ENCODE results near the gene GANC.

The GANC gene

DNA sequence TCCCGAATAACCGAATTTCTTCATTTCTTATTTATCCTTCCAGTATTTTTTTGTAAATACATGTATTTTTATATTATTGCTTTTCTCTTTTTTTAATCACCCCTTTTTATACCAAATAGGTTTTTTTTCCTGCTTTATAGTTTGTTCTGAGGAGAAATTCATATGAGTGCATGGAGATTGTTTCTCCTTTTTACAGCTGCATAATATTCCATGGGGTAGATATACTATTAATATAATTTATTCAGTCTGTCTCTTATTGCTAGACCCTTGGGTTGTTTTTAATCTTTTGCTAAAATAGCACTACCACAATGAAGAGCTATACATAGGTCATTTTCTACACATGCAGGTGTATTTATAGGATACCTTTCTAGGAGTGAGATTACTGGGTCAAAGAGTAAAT lies 3.8 kb downstream of the GANC start:
- peaks cover 0 to 27% of the 10 kb centered on the region in 2 experiments; a peak in 1 of 3 replicates for H3K36me3 ChIP-seq (ENCODE audit: control insufficient read depth in 2 of 2, insufficient read depth in 1 of 2, low read length in 2 of 2)
- no peaks in the 10 kb centered on the region for H3K9me3 ChIP-seq (ENCODE audit: control insufficient read depth, insufficient read depth, low read depth, low read length)
- ChIA-PET POLR2A (no interaction called here), CTCF (interaction anchor here (0.9 kb wide), 1 partner anchor 14 kb away, joined by 3 read pairs; no protein-coding TSS in a partner anchor)
- no peaks in the 10 kb centered on the region for H3K4me1 ChIP-seq (ENCODE audit: control insufficient read depth, insufficient read depth, low read length)
- H3K27ac ChIP-seq (ENCODE audit: extremely low read depth, low read depth, low read length) = no peak overlapping the region
- TF ChIP-seq ZNF146 (tag by site-specific recombination; IDR thresholded peaks at IDR 0.05) = peak; percentile 61
- TF ChIP-seq, protein P1, sequence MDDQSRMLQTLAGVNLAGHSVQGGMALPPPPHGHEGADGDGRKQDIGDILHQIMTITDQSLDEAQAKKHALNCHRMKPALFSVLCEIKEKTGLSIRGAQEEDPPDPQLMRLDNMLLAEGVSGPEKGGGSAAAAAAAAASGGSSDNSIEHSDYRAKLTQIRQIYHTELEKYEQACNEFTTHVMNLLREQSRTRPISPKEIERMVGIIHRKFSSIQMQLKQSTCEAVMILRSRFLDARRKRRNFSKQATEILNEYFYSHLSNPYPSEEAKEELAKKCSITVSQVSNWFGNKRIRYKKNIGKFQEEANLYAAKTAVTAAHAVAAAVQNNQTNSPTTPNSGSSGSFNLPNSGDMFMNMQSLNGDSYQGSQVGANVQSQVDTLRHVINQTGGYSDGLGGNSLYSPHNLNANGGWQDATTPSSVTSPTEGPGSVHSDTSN (CRISPR knock-in tag; IDR thresholded peaks at IDR 0.05) = no peak
- no peak overlapping the region for H3K4me3 ChIP-seq (ENCODE audit: low read depth, low read length)

DNA sequence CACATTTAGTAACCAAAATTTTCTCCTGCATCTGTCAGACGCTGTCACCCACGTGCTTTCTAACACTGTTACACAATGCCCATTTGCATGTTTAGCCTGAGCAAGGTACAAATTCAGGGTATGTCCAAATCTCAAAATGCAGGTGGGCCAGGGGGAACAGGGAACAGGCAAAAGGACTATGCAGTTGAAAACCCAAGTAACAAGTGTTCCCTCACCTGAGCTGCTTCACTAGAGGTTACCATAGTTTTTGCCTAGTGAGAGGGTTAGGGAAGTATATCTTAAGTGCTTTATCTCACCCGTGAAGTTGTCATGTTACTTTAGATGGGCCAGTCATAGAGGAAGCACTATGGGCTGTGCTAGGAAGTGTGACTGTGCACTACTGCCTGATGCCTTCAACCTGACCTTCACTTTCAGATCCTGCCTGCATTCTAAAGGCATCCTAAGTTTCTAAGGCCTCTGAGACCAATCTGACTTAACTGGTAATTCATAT lies 6.3 kb downstream of the GANC start:
- CTCF ChIA-PET = no interaction called here
- Histone ChIP-seq H3K4me1 (ENCODE audit: control insufficient read depth, insufficient read depth, low read length) (no peaks in the 10 kb centered on the region), H3K9me3 (ENCODE audit: control insufficient read depth, insufficient read depth, low read depth, low read length) (no peaks in the 10 kb centered on the region), H3K36me3 (ENCODE audit: control insufficient read depth in 2 of 2, insufficient read depth in 1 of 2, low read length in 2 of 2) (peaks cover 0 to 35% of the 10 kb centered on the region in 2 experiments; a peak in 1 of 3 replicates), H3K4me3 (ENCODE audit: low read depth, low read length) (no peak overlapping the region), H3K27ac (ENCODE audit: extremely low read depth, low read depth, low read length) (no peak overlapping the region)
- TF ChIP-seq ZNF121 (tag by site-specific recombination; IDR thresholded peaks at IDR 0.05) (no peak), ZFP3 (tag by site-specific recombination; IDR thresholded peaks at IDR 0.05; ENCODE audit: low read depth) (no peak), ZNF146 (tag by site-specific recombination; IDR thresholded peaks at IDR 0.05) (no peak), ZFP37 (tag by site-specific recombination; IDR thresholded peaks at IDR 0.05) (no peak), ZNF768 (tag by site-specific recombination; IDR thresholded peaks at IDR 0.05) (no peak), KLF16 (tag by site-specific recombination; IDR thresholded peaks at IDR 0.05) (no peak), ZNF670 (tag by site-specific recombination; IDR thresholded peaks at IDR 0.05; ENCODE audit: low read depth) (no peak), ZNF510 (tag by site-specific recombination; IDR thresholded peaks at IDR 0.05; ENCODE audit: insufficient replicate concordance) (no peak), MZF1 (tag by site-specific recombination; IDR thresholded peaks at IDR 0.05; ENCODE audit: borderline replicate concordance) (no peak)
- TF ChIP-seq, protein P2, sequence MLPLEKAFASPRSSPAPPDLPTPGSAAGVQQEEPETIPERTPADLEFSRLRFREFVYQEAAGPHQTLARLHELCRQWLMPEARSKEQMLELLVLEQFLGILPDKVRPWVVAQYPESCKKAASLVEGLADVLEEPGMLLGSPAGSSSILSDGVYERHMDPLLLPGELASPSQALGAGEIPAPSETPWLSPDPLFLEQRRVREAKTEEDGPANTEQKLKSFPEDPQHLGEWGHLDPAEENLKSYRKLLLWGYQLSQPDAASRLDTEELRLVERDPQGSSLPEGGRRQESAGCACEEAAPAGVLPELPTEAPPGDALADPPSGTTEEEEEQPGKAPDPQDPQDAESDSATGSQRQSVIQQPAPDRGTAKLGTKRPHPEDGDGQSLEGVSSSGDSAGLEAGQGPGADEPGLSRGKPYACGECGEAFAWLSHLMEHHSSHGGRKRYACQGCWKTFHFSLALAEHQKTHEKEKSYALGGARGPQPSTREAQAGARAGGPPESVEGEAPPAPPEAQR (tag by site-specific recombination; IDR thresholded peaks at IDR 0.05) = no peak
- TF ChIP-seq, protein P3, sequence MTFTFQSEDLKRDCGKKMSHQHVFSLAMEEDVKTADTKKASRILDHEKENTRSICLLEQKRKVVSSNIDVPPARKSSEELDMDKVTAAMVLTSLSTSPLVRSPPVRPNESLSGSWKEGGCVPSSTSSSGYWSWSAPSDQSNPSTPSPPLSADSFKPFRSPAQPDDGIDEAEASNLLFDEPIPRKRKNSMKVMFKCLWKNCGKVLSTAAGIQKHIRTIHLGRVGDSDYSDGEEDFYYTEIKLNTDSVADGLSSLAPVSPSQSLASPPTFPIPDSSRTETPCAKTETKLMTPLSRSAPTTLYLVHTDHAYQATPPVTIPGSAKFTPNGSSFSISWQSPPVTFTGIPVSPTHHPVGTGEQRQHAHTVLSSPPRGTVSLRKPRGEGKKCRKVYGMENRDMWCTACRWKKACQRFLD (tag by site-specific recombination; IDR thresholded peaks at IDR 0.05) = no peak
- TF ChIP-seq, protein P4, sequence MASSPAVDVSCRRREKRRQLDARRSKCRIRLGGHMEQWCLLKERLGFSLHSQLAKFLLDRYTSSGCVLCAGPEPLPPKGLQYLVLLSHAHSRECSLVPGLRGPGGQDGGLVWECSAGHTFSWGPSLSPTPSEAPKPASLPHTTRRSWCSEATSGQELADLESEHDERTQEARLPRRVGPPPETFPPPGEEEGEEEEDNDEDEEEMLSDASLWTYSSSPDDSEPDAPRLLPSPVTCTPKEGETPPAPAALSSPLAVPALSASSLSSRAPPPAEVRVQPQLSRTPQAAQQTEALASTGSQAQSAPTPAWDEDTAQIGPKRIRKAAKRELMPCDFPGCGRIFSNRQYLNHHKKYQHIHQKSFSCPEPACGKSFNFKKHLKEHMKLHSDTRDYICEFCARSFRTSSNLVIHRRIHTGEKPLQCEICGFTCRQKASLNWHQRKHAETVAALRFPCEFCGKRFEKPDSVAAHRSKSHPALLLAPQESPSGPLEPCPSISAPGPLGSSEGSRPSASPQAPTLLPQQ (tag by site-specific recombination; IDR thresholded peaks at IDR 0.05) = no peak
- POLR2A ChIA-PET = no interaction called here

DNA sequence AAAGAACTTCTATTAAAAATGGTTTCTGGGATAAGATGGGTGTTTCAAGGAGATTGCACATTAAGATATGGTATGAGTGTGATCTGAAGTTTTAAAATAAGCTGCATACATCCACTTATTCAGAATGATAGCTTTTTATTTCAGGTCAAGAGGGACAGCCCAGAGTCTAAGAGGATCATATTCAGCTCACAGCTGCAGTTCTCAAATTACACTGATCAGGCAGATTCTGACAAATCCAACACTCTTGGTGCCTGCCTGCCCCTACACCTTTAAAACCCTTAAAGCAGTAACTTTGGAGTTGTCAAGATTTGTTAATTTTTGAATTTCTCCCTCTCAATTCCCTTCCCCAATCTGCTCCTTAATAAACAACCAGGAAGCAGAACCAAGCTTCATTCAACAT lies 9.3 kb downstream of the GANC start:
- no peaks in the 10 kb centered on the region for H3K9me3 ChIP-seq (ENCODE audit: control insufficient read depth, insufficient read depth, low read depth, low read length)
- no peak for TF ChIP-seq ZNF514 (tag by site-specific recombination; IDR thresholded peaks at IDR 0.05)
- TF ChIP-seq, protein P5, sequence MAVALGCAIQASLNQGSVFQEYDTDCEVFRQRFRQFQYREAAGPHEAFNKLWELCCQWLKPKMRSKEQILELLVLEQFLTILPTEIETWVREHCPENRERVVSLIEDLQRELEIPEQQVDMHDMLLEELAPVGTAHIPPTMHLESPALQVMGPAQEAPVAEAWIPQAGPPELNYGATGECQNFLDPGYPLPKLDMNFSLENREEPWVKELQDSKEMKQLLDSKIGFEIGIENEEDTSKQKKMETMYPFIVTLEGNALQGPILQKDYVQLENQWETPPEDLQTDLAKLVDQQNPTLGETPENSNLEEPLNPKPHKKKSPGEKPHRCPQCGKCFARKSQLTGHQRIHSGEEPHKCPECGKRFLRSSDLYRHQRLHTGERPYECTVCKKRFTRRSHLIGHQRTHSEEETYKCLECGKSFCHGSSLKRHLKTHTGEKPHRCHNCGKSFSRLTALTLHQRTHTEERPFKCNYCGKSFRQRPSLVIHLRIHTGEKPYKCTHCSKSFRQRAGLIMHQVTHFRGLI (tag by site-specific recombination; IDR thresholded peaks at IDR 0.05) = no peak
- TF ChIP-seq ZNF221 (tag by site-specific recombination; IDR thresholded peaks at IDR 0.05; ENCODE audit: borderline replicate concordance) = no peak
- TF ChIP-seq, protein P6, sequence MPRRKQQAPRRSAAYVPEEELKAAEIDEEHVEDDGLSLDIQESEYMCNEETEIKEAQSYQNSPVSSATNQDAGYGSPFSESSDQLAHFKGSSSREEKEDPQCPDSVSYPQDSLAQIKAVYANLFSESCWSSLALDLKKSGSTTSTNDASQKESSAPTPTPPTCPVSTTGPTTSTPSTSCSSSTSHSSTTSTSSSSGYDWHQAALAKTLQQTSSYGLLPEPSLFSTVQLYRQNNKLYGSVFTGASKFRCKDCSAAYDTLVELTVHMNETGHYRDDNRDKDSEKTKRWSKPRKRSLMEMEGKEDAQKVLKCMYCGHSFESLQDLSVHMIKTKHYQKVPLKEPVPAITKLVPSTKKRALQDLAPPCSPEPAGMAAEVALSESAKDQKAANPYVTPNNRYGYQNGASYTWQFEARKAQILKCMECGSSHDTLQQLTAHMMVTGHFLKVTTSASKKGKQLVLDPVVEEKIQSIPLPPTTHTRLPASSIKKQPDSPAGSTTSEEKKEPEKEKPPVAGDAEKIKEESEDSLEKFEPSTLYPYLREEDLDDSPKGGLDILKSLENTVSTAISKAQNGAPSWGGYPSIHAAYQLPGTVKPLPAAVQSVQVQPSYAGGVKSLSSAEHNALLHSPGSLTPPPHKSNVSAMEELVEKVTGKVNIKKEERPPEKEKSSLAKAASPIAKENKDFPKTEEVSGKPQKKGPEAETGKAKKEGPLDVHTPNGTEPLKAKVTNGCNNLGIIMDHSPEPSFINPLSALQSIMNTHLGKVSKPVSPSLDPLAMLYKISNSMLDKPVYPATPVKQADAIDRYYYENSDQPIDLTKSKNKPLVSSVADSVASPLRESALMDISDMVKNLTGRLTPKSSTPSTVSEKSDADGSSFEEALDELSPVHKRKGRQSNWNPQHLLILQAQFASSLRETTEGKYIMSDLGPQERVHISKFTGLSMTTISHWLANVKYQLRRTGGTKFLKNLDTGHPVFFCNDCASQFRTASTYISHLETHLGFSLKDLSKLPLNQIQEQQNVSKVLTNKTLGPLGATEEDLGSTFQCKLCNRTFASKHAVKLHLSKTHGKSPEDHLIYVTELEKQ (tag by site-specific recombination; IDR thresholded peaks at IDR 0.05; ENCODE audit: borderline replicate concordance) = no peak
- no peak for TF ChIP-seq HOXC10 (CRISPR knock-in tag; IDR thresholded peaks at IDR 0.05)
- TF ChIP-seq ZNF341 (tag by site-specific recombination; IDR thresholded peaks at IDR 0.05; ENCODE audit: low read depth) = no peak
- ChIA-PET CTCF (no interaction called here), POLR2A (no interaction called here)
- H3K27ac ChIP-seq (ENCODE audit: extremely low read depth, low read depth, low read length) = no peak overlapping the region
- H3K36me3 ChIP-seq (ENCODE audit: control insufficient read depth in 2 of 2, insufficient read depth in 1 of 2, low read length in 2 of 2) = peaks cover 0 to 35% of the 10 kb centered on the region in 2 experiments; a peak in 1 of 3 replicates
- no peak overlapping the region for H3K4me3 ChIP-seq (ENCODE audit: low read depth, low read length)
- H3K4me1 ChIP-seq (ENCODE audit: control insufficient read depth, insufficient read depth, low read length) = no peaks in the 10 kb centered on the region
